Breast epithelium (tissue), 3 donors: ENCODE results near the gene KDM6B.

ENCODE experiments used
- POLR2A ChIP-seq: fragments of 450-650 bp; IDR thresholded peaks from one replicate; pipeline ENCODE4 v1.6.1; 2016; ENCODE audit warnings: antibody characterized with exemption, mild to moderate bottlenecking, moderate library complexity
- POLR2AphosphoS5 ChIP-seq, 3 donors: sonication (generic); formaldehyde crosslinking; IDR thresholded peaks; one replicate each; pipeline ENCODE4 v1.6.1; 2017; ENCODE audit warnings: antibody characterized with exemption in 3 of 3
- TF ChIP-seq, protein P1 (sequence below), 3 donors: fragments of 450-650 bp; IDR thresholded peaks; one replicate each; pipeline ENCODE4 v1.5.1; 2016 to 2017; ENCODE audit warnings: antibody characterized with exemption in 3 of 3, mild to moderate bottlenecking in 3 of 3, moderate library complexity in 3 of 3

DNA sequence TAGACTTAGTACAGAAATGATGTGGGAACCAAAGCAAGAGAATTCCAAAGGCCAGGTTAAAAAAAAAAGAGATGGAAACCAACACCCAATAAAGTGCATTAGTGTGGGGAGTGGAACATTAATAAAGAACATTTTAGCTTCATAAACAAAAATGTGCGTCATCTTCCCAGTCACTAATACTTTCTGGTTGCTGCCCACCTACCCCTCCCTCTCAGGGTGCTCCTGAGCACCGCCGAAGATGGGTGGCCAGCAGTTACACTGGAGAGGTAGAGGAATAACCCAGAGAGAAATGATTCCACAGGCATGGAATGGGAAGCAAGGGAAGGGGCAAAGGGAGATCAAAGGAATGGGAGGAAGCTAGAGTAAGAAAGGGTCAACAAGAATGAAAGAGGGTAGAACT is 48.6 kb downstream of the KDM6B start:
- TF ChIP-seq, protein P1, sequence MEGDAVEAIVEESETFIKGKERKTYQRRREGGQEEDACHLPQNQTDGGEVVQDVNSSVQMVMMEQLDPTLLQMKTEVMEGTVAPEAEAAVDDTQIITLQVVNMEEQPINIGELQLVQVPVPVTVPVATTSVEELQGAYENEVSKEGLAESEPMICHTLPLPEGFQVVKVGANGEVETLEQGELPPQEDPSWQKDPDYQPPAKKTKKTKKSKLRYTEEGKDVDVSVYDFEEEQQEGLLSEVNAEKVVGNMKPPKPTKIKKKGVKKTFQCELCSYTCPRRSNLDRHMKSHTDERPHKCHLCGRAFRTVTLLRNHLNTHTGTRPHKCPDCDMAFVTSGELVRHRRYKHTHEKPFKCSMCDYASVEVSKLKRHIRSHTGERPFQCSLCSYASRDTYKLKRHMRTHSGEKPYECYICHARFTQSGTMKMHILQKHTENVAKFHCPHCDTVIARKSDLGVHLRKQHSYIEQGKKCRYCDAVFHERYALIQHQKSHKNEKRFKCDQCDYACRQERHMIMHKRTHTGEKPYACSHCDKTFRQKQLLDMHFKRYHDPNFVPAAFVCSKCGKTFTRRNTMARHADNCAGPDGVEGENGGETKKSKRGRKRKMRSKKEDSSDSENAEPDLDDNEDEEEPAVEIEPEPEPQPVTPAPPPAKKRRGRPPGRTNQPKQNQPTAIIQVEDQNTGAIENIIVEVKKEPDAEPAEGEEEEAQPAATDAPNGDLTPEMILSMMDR (IDR thresholded peaks at IDR 0.05), result no peak
- TF ChIP-seq POLR2A, result no peak
- TF ChIP-seq POLR2AphosphoS5 (IDR thresholded peaks at IDR 0.05), result no peak
